Measurements from ENCODE around the gene GTF3C5. TPM values are rescaled to one million over a fixed set of nuclear protein-coding genes. Genes with fewer than 3 reads are reported as not detected.

The GTF3C5 gene
- total RNA-seq, 4 donors from 2014 or later, result 44.2 to 90.2 (median 55.4) TPM

GRCh38 chr9:133004999-133005760 is 25.6 kb upstream of the GTF3C5 start:
- TF ChIP-seq CTCF (IDR thresholded peaks at IDR 0.05) (no peak), POLR2A (IDR thresholded peaks at IDR 0.05) (no peak)
- no peak overlapping the region for H3K4me3 ChIP-seq (ENCODE audit: low read depth, poor library complexity, severe bottlenecking)
- 90% methylated on average over 14 of the region's 14 CpGs for WGBS, 2 donors
- no peak for DNase-seq (ENCODE audit: low spot score in 2 of 2)
- intact Hi-C loops (cut with DNase I; ENCODE audit: low total_unique reads), result no loop called here

- DNase-seq (ENCODE audit: low spot score in 2 of 2), result no peak
- intact Hi-C loops (cut with DNase I; ENCODE audit: low total_unique reads), result no loop called here
- 64% methylated on average over 3 of the region's 3 CpGs for WGBS, 2 donors
- TF ChIP-seq POLR2A (IDR thresholded peaks at IDR 0.05) (no peak), CTCF (IDR thresholded peaks at IDR 0.05) (no peak)
- no peak overlapping the region for H3K4me3 ChIP-seq (ENCODE audit: low read depth, poor library complexity, severe bottlenecking)
Observed at GRCh38 chr9:133005957-133006356, 24.8 kb upstream of the GTF3C5 start.

- intact Hi-C loops (cut with DNase I; ENCODE audit: low total_unique reads), result no loop called here
- H3K4me3 ChIP-seq (ENCODE audit: low read depth, poor library complexity, severe bottlenecking), result no peak overlapping the region
- TF ChIP-seq CTCF (IDR thresholded peaks at IDR 0.05), result no peak
- 78 to 87% methylated on average over 5 of the region's 5 CpGs for WGBS, 2 donors
- DNase-seq (ENCODE audit: low spot score in 2 of 2), result no peak
Observed at GRCh38 chr9:133006731-133007352, 24.0 kb upstream of the GTF3C5 start.

GRCh38 chr9:133008406-133008805 is 22.4 kb upstream of the GTF3C5 start:
- intact Hi-C loops (cut with DNase I; ENCODE audit: low total_unique reads), result no loop called here
- no peak for DNase-seq (ENCODE audit: low spot score in 2 of 2)
- no peak overlapping the region for H3K4me3 ChIP-seq (ENCODE audit: low read depth, poor library complexity, severe bottlenecking)
- 81 to 85% methylated on average over 6 to 7 of the region's 7 CpGs for WGBS, 2 donors
- TF ChIP-seq POLR2A (IDR thresholded peaks at IDR 0.05) (no peak), CTCF (IDR thresholded peaks at IDR 0.05) (no peak)

- no peak overlapping the region for H3K4me3 ChIP-seq (ENCODE audit: low read depth, poor library complexity, severe bottlenecking)
- WGBS, 2 donors, result 70 to 77% methylated on average over 2 of the region's 2 CpGs
- TF ChIP-seq POLR2A (IDR thresholded peaks at IDR 0.05) (no peak), CTCF (IDR thresholded peaks at IDR 0.05) (no peak)
- intact Hi-C loops (cut with DNase I; ENCODE audit: low total_unique reads), result no loop called here
- no peak for DNase-seq (ENCODE audit: low spot score in 2 of 2)
Observed at GRCh38 chr9:133008824-133009223, 22.0 kb upstream of the GTF3C5 start.
